Measurements from ENCODE around the gene UBAP2. TPM values are rescaled to one million over a fixed set of nuclear protein-coding genes. Genes with fewer than 3 reads are reported as not detected.

UBAP2 gene
- total and polyA plus RNA-seq, 9 donors: 12.7 to 46.7 (median 33.4) TPM

DNA sequence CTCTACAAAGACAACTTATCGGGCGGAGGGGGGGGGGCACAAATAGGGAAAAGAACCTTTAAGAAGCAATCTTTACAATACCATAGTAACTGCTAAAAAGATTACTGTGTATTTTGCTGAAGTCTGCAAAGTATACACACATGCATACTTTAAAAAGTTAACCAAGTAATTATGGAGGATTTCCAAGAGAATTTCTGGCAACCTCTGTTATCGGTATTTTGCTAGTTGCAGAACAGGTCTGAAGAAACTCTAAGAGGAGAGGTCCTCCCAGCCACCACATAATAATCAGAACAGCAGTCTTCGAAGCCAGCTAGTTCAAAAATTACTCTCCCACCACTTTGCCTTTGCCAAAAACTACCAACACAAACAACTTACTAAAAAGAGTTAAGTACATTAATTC, 56.1 kb downstream of the UBAP2 start:
- no peaks in the 10 kb centered on the region for H3K36me3 ChIP-seq
- no peak overlapping the region for H3K4me3 ChIP-seq
- TF ChIP-seq POLR2A (IDR thresholded peaks at IDR 0.05): no peak
- TF ChIP-seq, protein P1, sequence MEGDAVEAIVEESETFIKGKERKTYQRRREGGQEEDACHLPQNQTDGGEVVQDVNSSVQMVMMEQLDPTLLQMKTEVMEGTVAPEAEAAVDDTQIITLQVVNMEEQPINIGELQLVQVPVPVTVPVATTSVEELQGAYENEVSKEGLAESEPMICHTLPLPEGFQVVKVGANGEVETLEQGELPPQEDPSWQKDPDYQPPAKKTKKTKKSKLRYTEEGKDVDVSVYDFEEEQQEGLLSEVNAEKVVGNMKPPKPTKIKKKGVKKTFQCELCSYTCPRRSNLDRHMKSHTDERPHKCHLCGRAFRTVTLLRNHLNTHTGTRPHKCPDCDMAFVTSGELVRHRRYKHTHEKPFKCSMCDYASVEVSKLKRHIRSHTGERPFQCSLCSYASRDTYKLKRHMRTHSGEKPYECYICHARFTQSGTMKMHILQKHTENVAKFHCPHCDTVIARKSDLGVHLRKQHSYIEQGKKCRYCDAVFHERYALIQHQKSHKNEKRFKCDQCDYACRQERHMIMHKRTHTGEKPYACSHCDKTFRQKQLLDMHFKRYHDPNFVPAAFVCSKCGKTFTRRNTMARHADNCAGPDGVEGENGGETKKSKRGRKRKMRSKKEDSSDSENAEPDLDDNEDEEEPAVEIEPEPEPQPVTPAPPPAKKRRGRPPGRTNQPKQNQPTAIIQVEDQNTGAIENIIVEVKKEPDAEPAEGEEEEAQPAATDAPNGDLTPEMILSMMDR (IDR thresholded peaks at IDR 0.05): no peak
- TF ChIP-seq EP300 (IDR thresholded peaks at IDR 0.05): no peak
- intact Hi-C loops (cut with DNase I): no loop called here
- H3K4me1 ChIP-seq (ENCODE audit: insufficient read depth): peaks cover 1% of the 10 kb centered on the region
- no peak overlapping the region for H3K27ac ChIP-seq
- 15 to 35% (median 29%) methylated on average over 4 of the region's 4 CpGs for WGBS, 3 donors
- H3K9me3 ChIP-seq: no peaks in the 10 kb centered on the region
- H3K27me3 ChIP-seq: no peaks in the 10 kb centered on the region
- DNase-seq: no peak

DNA sequence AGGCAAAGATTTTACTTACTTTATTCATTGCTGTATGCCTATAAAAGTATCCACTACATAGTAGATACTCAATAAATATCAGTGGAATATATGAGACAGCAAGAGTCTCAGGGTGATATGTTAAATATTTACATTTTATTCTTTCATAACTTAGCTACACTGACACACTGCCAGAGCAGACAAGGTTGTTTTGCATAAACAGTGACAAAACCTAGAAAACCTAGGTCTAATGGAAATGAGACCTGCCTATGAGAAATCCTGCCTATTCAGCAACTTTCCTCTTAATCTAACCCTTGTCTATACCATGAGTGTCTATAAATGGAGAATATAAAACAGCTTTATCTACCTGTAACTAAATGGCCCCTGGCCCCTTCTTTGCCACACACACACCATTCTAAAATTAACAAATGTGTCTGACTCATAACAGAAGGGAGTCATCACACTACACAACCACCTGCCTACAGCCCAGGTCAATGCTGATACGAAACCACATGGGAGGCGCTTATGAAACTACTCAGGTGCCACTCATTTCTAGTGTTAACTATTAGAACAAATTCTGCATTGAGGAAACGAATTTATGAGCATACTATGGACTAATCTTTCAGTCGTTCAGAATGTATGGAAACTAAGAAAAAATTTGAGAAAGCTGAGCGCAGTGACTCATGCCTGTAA, 60.3 kb downstream of the UBAP2 start:
- WGBS, 3 donors: 76 to 90% (median 86%) methylated on average over 5 of the region's 5 CpGs
- intact Hi-C loops (cut with DNase I): no loop called here
- H3K27me3 ChIP-seq: no peaks in the 10 kb centered on the region

DNA sequence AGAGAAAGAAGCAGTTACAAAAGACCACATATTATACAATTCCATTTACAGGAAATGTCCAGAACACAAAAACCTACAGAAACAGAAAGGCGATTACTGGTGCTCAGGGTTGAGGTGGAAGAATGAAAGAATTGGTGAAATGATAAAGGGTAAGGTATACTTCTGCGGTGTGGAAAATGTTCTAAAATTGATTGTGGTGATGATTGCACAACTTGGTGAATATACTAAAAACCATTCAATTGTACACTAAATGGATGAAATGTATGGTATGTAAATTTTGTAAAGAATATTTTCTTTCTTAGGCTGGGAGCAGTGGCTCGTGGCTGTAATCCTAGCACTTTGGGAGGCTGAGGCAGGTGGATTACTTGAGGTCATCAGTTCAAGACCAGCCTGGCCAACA, 72.3 kb downstream of the UBAP2 start:
- intact Hi-C loops (cut with DNase I): no loop called here
- no peaks in the 10 kb centered on the region for H3K36me3 ChIP-seq
- WGBS, 3 donors: 61 to 89% (median 88%) methylated on average over 3 of the region's 3 CpGs

More for the DNA sequence above, 60.3 kb downstream of the UBAP2 start:
- DNase-seq: no peak
- no peak for TF ChIP-seq POLR2A (IDR thresholded peaks at IDR 0.05)
- TF ChIP-seq EP300 (IDR thresholded peaks at IDR 0.05): no peak
- TF ChIP-seq, protein P1 (IDR thresholded peaks at IDR 0.05): no peak
- no peaks in the 10 kb centered on the region for H3K9me3 ChIP-seq
- H3K36me3 ChIP-seq: no peaks in the 10 kb centered on the region
- peaks cover 1% of the 10 kb centered on the region for H3K4me1 ChIP-seq (ENCODE audit: insufficient read depth)
- H3K4me3 ChIP-seq: no peak overlapping the region
- no peak overlapping the region for H3K27ac ChIP-seq

GRCh38 chr9:33972698-33973097, 76.0 kb downstream of the UBAP2 start:
- no peaks in the 10 kb centered on the region for H3K36me3 ChIP-seq
- WGBS, 3 donors: 89 to 93% (median 90%) methylated on average over 2 of the region's 2 CpGs
- no peaks in the 10 kb centered on the region for H3K27me3 ChIP-seq
- intact Hi-C loops (cut with DNase I): no loop called here
- no peak for DNase-seq
- TF ChIP-seq, protein P1 (IDR thresholded peaks at IDR 0.05): no peak
- no peaks in the 10 kb centered on the region for H3K9me3 ChIP-seq
- H3K4me3 ChIP-seq: no peak overlapping the region
- H3K4me1 ChIP-seq (ENCODE audit: insufficient read depth): no peaks in the 10 kb centered on the region
- H3K27ac ChIP-seq: no peak overlapping the region

More for the DNA sequence above, 72.3 kb downstream of the UBAP2 start:
- Histone ChIP-seq H3K4me3 (no peak overlapping the region), H3K27me3 (no peaks in the 10 kb centered on the region), H3K27ac (no peak overlapping the region), H3K9me3 (no peaks in the 10 kb centered on the region), H3K4me1 (ENCODE audit: insufficient read depth) (no peaks in the 10 kb centered on the region)
- TF ChIP-seq EP300 (IDR thresholded peaks at IDR 0.05): no peak
- no peak for TF ChIP-seq POLR2A (IDR thresholded peaks at IDR 0.05)
- TF ChIP-seq, protein P1 (IDR thresholded peaks at IDR 0.05): no peak
- DNase-seq: no peak

All from ovary (tissue), 9 donors.